Fibroblast of villous mesenchyme (primary cell): ENCODE measurements around the gene DIP2B. TPM values are rescaled to one million over a fixed set of nuclear protein-coding genes. Genes with fewer than 3 reads are reported as not detected.

Experiments
- DNase-seq: peaks from one replicate; pipeline ENCODE4 v3.0.0-alpha.2; 2010; ENCODE audit warnings: low read depth
- H3K4me3 ChIP-seq: 2 replicates; pipeline ENCODE4 v1.5.1; 2011; ENCODE audit warnings: low read depth, mild to moderate bottlenecking, low read length
- CTCF ChIP-seq: IDR thresholded peaks from 2 replicates; pipeline ENCODE4 v1.5.1; 2012; ENCODE audit warnings: low read depth, mild to moderate bottlenecking, low read length; ENCODE audit not compliant: insufficient read depth
- total RNA-seq: library from RNA; depleted of rRNA; stranded (reverse); fragments of >200 nt; gene quantifications from 2 replicates; pipeline ENCODE4 v1.2.3, GENCODE V29; 2012

The DIP2B gene
- total RNA-seq, 1 donor: 29.8 TPM

GRCh38 chr12:50776749-50777728 lies 272.3 kb downstream of the DIP2B start:
- no peak for TF ChIP-seq CTCF
- H3K4me3 ChIP-seq: no peak overlapping the region
- no peak for DNase-seq

- H3K4me3 ChIP-seq: no peak overlapping the region
- TF ChIP-seq CTCF: no peak
- no peak for DNase-seq
These were observed 274.1 kb downstream of the DIP2B start for GRCh38 chr12:50778663-50779590.

GRCh38 chr12:50780013-50780412 lies 275.2 kb downstream of the DIP2B start:
- H3K4me3 ChIP-seq: no peak overlapping the region
- TF ChIP-seq CTCF: no peak
- DNase-seq: no peak

- no peak overlapping the region for H3K4me3 ChIP-seq
- no peak for TF ChIP-seq CTCF
- no peak for DNase-seq
These were observed 279.7 kb downstream of the DIP2B start for GRCh38 chr12:50784501-50784900.

- TF ChIP-seq CTCF: no peak
- no peak overlapping the region for H3K4me3 ChIP-seq
- no peak for DNase-seq
These were observed 280.7 kb downstream of the DIP2B start for GRCh38 chr12:50785406-50786001.

GRCh38 chr12:50786498-50787231 lies 281.9 kb downstream of the DIP2B start:
- TF ChIP-seq CTCF: no peak
- peak; percentile 95 for DNase-seq
- H3K4me3 ChIP-seq: peak overlapping the region; percentile 2
